ENCODE data around the gene LRRC26. TPM values are rescaled to one million over a fixed set of nuclear protein-coding genes. Genes with fewer than 3 reads are reported as not detected.

LRRC26 gene
- polyA plus RNA-seq, 3 donors: not detected

DNA sequence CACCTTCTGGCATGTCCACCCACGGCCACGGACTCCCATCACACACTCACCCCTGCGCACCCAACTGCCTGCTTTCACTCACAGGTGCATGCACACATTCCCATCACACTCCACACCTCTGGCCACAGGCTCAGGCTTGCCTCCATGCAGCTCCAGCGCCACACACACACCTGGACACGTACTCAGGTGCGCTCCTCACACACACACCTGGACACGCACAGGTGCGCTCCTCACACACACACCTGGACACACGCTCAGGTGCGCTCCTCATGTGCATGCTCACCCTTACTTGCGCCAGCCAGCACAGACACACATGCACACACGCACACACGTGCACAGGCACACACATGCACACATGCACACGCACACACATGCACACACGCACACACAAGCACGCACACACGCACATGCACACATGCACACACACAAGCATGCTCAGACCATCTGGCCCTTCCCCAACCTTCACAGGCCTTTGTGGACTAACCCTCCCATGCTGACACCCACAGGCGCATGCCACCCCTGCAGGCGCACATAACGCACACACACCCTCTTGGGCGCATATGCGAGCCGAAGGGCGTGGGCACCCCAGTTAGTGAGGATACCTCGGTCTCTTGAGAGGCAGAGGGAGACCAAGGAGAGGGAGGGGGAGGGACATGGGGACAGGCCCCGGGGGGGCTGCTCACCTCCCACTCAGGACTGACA is 22.6 kb downstream of the LRRC26 start:
- Mint-ChIP-seq H3K4me3 (peak overlapping the region in 1 of 2 donors; percentile 51), H3K27ac (peak overlapping the region in 1 of 7 donors; percentile 64), H3K27me3 (ENCODE audit: low read depth in 3 of 3) (peaks cover 15 to 28% (median 28%) of the 10 kb centered on the region in 3 donors), H3K4me1 (no peaks in the 10 kb centered on the region), H3K36me3 (no peaks in the 10 kb centered on the region), H3K9me3 (peaks cover 5 to 20% (median 12%) of the 10 kb centered on the region in 7 donors)
- TF ChIP-seq, protein P1, sequence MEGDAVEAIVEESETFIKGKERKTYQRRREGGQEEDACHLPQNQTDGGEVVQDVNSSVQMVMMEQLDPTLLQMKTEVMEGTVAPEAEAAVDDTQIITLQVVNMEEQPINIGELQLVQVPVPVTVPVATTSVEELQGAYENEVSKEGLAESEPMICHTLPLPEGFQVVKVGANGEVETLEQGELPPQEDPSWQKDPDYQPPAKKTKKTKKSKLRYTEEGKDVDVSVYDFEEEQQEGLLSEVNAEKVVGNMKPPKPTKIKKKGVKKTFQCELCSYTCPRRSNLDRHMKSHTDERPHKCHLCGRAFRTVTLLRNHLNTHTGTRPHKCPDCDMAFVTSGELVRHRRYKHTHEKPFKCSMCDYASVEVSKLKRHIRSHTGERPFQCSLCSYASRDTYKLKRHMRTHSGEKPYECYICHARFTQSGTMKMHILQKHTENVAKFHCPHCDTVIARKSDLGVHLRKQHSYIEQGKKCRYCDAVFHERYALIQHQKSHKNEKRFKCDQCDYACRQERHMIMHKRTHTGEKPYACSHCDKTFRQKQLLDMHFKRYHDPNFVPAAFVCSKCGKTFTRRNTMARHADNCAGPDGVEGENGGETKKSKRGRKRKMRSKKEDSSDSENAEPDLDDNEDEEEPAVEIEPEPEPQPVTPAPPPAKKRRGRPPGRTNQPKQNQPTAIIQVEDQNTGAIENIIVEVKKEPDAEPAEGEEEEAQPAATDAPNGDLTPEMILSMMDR (IDR thresholded peaks at IDR 0.05): no peak
- H2AFZ ChIP-seq (ENCODE audit: insufficient read depth, low read depth, low read length, poor library complexity, severe bottlenecking): no peak overlapping the region
- no peak overlapping the region for H3K27ac ChIP-seq (ENCODE audit: low read depth in 1 of 2, low read length in 2 of 2)
- peaks cover 0 to 3% of the 10 kb centered on the region in 2 donors for H3K27me3 ChIP-seq (ENCODE audit: control insufficient read depth in 2 of 2, insufficient read depth in 2 of 2, low read length in 2 of 2)
- no peaks in the 10 kb centered on the region for H3K79me2 ChIP-seq (ENCODE audit: insufficient read depth, low read length)
- no peak overlapping the region for H3K4me3 ChIP-seq (replicated peaks in 1 of 3; ENCODE audit: low read depth in 2 of 3, low read length in 3 of 3)
- DNase-seq: no peak
- intact Hi-C loops (cut with micrococcal nuclease): no loop called here
- no peaks in the 10 kb centered on the region for H4K20me1 ChIP-seq (ENCODE audit: insufficient read depth, low read length)
- H3K9ac ChIP-seq (ENCODE audit: insufficient read depth, low read length, poor library complexity, severe bottlenecking): no peak overlapping the region
- H3K36me3 ChIP-seq (replicated peaks in 1 of 2; ENCODE audit: control insufficient read depth in 1 of 2, insufficient read depth in 2 of 2, low read length in 2 of 2): no peaks in the 10 kb centered on the region
- H3K9me3 ChIP-seq (replicated peaks in 1 of 2; ENCODE audit: control insufficient read depth in 1 of 2, insufficient read depth in 1 of 2, low read length in 2 of 2): peaks cover 0 to 15% of the 10 kb centered on the region in 2 donors
- H3K4me1 ChIP-seq (ENCODE audit: control insufficient read depth in 1 of 2, insufficient read depth in 2 of 2, low read length in 2 of 2): no peaks in the 10 kb centered on the region
- no peak overlapping the region for H3K4me2 ChIP-seq (replicated peaks; ENCODE audit: extremely low read depth, low read length, poor library complexity, severe bottlenecking)
- WGBS (ENCODE audit: insufficient coverage): 91% methylated on average over 21 of the region's 26 CpGs

DNA sequence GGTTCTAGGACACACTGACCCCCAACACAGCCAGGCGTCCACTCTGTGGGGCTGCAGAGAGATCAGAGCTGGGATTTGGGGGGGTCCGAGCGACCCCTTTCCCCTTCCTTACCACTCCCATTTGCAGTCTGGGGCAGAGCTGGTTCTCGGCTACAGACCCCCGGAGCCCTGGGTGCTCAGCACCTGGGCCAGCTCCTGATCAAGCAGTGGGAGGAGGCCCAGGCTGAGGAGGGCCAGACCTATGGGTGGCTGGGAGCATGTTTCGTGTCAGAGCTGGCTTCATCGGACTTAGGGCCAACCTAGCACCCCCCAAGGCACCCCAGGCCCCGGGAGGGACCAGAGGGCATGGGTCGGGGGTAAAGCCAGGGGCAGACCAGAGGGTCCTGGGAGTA is 23.3 kb downstream of the LRRC26 start:
- peaks cover 5 to 18% (median 12%) of the 10 kb centered on the region in 7 donors for H3K9me3 Mint-ChIP-seq
- H3K27me3 Mint-ChIP-seq (ENCODE audit: low read depth in 3 of 3): peaks cover 13 to 30% (median 30%) of the 10 kb centered on the region in 3 donors
- intact Hi-C loops (cut with micrococcal nuclease): no loop called here

More for the DNA sequence above, 23.3 kb downstream of the LRRC26 start:
- Histone ChIP-seq H3K9me3 (replicated peaks in 1 of 2; ENCODE audit: control insufficient read depth in 1 of 2, insufficient read depth in 1 of 2, low read length in 2 of 2) (peaks cover 0 to 15% of the 10 kb centered on the region in 2 donors), H3K36me3 (replicated peaks in 1 of 2; ENCODE audit: control insufficient read depth in 1 of 2, insufficient read depth in 2 of 2, low read length in 2 of 2) (no peaks in the 10 kb centered on the region), H4K20me1 (ENCODE audit: insufficient read depth, low read length) (no peaks in the 10 kb centered on the region), H3K27ac (ENCODE audit: low read depth in 1 of 2, low read length in 2 of 2) (no peak overlapping the region), H3K27me3 (ENCODE audit: control insufficient read depth in 2 of 2, insufficient read depth in 2 of 2, low read length in 2 of 2) (peaks cover 0 to 3% of the 10 kb centered on the region in 2 donors), H3K4me3 (replicated peaks in 1 of 3; ENCODE audit: low read depth in 2 of 3, low read length in 3 of 3) (no peak overlapping the region), H3K79me2 (ENCODE audit: insufficient read depth, low read length) (no peaks in the 10 kb centered on the region), H3K4me2 (replicated peaks; ENCODE audit: extremely low read depth, low read length, poor library complexity, severe bottlenecking) (no peak overlapping the region), H3K9ac (ENCODE audit: insufficient read depth, low read length, poor library complexity, severe bottlenecking) (no peak overlapping the region), H3K4me1 (ENCODE audit: control insufficient read depth in 1 of 2, insufficient read depth in 2 of 2, low read length in 2 of 2) (no peaks in the 10 kb centered on the region), H2AFZ (ENCODE audit: insufficient read depth, low read depth, low read length, poor library complexity, severe bottlenecking) (no peak overlapping the region)
- 30% methylated on average over 2 of the region's 9 CpGs for WGBS (ENCODE audit: insufficient coverage)
- no peak overlapping the region for H3K4me3 Mint-ChIP-seq
- TF ChIP-seq, protein P1 (IDR thresholded peaks at IDR 0.05): no peak
- no peak overlapping the region for H3K27ac Mint-ChIP-seq
- H3K4me1 Mint-ChIP-seq: no peaks in the 10 kb centered on the region
- no peaks in the 10 kb centered on the region for H3K36me3 Mint-ChIP-seq
- DNase-seq: no peak
